OCI-LY7 (cell line): Measurements from ENCODE around the gene MCCD1.

ENCODE experiments used
- CTCF ChIP-seq: fragments of 200-600 bp; sonication (generic); conservative IDR thresholded peaks from 2 replicates; pipeline ENCODE4 v1.5.1; 2014; ENCODE audit warnings: mild to moderate bottlenecking, antibody characterized with exemption, low read length, moderate library complexity, mixed read lengths
- EZH2phosphoT487 ChIP-seq: fragments of 200-600 bp; sonication (generic); IDR thresholded peaks from 2 replicates; pipeline ENCODE4 v1.6.1; 2018; ENCODE audit warnings: low read depth, borderline replicate concordance, mild to moderate bottlenecking, mixed run types, antibody characterized with exemption, low read length, moderate library complexity, mixed read lengths

- no peak for TF ChIP-seq CTCF
- TF ChIP-seq EZH2phosphoT487, result no peak
These were observed 18.8 kb upstream of the MCCD1 start for GRCh38 chr6:31510007-31510406.
